ENCODE data around the gene MAP1A. TPM values are rescaled to one million over a fixed set of nuclear protein-coding genes. Genes with fewer than 3 reads are reported as not detected.

MAP1A gene
- total and polyA plus RNA-seq, 8 donors: 0.61 to 10.1 (median 5.0) TPM

DNA sequence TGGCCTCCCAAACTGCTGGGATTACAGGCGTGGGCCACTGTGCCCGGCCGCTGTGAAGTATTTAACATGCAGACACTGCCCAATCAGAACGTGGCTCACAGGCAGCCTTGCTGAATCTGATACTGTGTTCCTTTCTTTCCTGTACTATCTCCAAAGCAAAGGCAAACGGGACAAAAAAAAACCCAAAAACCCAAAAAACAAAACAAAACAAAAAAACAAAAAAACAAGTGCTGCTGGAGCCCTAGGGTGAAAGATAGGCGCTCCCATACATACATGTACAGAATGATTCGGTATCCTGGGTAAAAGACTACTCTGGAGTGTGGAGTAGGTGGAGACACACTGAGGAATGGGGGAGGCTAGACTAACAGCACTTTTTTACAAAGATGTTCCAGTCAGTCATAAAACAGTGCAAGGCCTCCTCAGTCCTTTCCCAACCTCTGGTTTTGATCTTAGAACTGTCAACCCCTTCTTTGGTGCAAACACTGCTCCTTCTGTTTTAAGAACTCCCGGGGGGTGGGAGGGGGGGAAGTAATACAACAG is 7.7 kb upstream of the MAP1A start:
- no peak for TF ChIP-seq POLR2A (IDR thresholded peaks at IDR 0.05)
- no peak for TF ChIP-seq EP300 (IDR thresholded peaks at IDR 0.05)
- TF ChIP-seq, protein P1, sequence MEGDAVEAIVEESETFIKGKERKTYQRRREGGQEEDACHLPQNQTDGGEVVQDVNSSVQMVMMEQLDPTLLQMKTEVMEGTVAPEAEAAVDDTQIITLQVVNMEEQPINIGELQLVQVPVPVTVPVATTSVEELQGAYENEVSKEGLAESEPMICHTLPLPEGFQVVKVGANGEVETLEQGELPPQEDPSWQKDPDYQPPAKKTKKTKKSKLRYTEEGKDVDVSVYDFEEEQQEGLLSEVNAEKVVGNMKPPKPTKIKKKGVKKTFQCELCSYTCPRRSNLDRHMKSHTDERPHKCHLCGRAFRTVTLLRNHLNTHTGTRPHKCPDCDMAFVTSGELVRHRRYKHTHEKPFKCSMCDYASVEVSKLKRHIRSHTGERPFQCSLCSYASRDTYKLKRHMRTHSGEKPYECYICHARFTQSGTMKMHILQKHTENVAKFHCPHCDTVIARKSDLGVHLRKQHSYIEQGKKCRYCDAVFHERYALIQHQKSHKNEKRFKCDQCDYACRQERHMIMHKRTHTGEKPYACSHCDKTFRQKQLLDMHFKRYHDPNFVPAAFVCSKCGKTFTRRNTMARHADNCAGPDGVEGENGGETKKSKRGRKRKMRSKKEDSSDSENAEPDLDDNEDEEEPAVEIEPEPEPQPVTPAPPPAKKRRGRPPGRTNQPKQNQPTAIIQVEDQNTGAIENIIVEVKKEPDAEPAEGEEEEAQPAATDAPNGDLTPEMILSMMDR (IDR thresholded peaks at IDR 0.05): no peak
- no peak for TF ChIP-seq POLR2AphosphoS5 (IDR thresholded peaks at IDR 0.05)
- H3K36me3 ChIP-seq: no peaks in the 10 kb centered on the region
- intact Hi-C loops (cut with DNase I; ENCODE audit: low total_unique reads): no loop called here
- no peaks in the 10 kb centered on the region for H3K27me3 ChIP-seq
- H3K4me3 ChIP-seq: peak overlapping the region; percentile 49 to 72 (median 58)
- DNase-seq: no peak
- no peaks in the 10 kb centered on the region for H3K9me3 ChIP-seq
- 38 to 62% (median 47%) methylated on average over 8 of the region's 8 CpGs for WGBS, 5 donors
- H3K27ac ChIP-seq: peak overlapping the region; percentile 22 to 82 (median 81)
- H3K4me1 ChIP-seq: peaks cover 21 to 33% (median 28%) of the 10 kb centered on the region in 4 donors

DNA sequence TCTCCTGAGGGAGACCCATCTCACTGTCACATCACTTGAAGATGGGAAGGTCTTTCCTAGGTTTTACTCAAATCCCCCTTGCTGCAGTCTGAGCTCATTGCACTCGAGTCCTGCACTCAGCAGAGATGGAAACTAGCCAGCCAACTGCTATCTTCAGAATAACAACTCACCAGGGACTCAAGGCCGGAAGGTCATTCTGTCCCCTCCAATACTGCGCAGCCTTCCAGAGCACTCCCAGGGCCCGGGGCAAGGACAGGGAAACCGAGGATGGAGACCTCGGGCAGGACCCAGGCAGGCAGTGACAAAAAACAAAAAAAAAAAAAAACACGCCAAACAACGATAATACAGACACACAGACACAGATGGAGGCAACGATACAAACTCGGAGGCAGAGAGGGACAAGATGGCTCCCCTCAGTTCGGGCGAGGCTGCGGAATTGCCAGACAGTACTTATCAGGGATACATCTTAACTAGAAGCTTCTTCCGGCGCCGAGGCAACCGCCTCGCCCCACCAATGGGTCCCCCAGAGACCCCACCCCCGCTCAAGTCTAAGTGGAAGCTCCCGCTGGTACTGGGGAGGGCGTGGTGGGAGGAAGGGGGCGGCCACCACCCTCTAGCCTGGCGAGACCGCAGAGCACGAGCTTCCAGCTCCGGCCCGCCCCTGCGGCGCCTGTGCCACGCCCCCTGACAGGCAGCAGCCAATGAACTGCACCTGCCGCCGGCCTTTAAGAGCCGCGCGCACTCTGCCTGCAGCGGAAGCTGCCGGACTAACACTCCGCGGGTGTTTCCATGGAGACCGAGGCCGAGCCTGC is 7.0 kb upstream of the MAP1A start:
- DNase-seq: peak; percentile 99 to 100
- H3K4me1 ChIP-seq: peaks cover 21 to 37% (median 28%) of the 10 kb centered on the region in 4 donors
- TF ChIP-seq EP300 (IDR thresholded peaks at IDR 0.05) (no peak), POLR2A (IDR thresholded peaks at IDR 0.05) (no peak), POLR2AphosphoS5 (IDR thresholded peaks at IDR 0.05) (peak; percentile 33 to 78 (median 49))
- TF ChIP-seq, protein P1 (IDR thresholded peaks at IDR 0.05): peak in 2 of 7 experiments; percentile 8 to 15
- 0 to 1% (median 1%) methylated on average over 22 to 41 of the region's 41 CpGs for WGBS, 5 donors
- intact Hi-C loops (cut with DNase I; ENCODE audit: low total_unique reads): no loop called here
- no peaks in the 10 kb centered on the region for H3K27me3 ChIP-seq
- no peaks in the 10 kb centered on the region for H3K36me3 ChIP-seq
- H3K9me3 ChIP-seq: no peaks in the 10 kb centered on the region
- H3K4me3 ChIP-seq: peak overlapping the region; percentile 49 to 72 (median 58)
- peak overlapping the region; percentile 71 to 82 (median 81) for H3K27ac ChIP-seq

GRCh38 chr15:43511012-43511885 is 6.2 kb upstream of the MAP1A start:
- H3K27ac ChIP-seq: peak overlapping the region in 3 of 5 donors; percentile 71 to 82 (median 82)
- intact Hi-C loops (cut with DNase I; ENCODE audit: low total_unique reads): no loop called here
- WGBS, 5 donors: 6 to 11% (median 7%) methylated on average over 24 to 39 of the region's 39 CpGs
- no peak for TF ChIP-seq EP300 (IDR thresholded peaks at IDR 0.05)
- TF ChIP-seq, protein P1 (IDR thresholded peaks at IDR 0.05): peak in 1 of 7 experiments; percentile 11
- TF ChIP-seq POLR2AphosphoS5 (IDR thresholded peaks at IDR 0.05): no peak
- no peak for TF ChIP-seq POLR2A (IDR thresholded peaks at IDR 0.05)
- H3K9me3 ChIP-seq: no peaks in the 10 kb centered on the region
- H3K27me3 ChIP-seq: no peaks in the 10 kb centered on the region
- DNase-seq: peak in 1 of 2 donors; percentile 69
- H3K4me3 ChIP-seq: peak overlapping the region; percentile 49 to 72 (median 58)
- peaks cover 21 to 45% (median 33%) of the 10 kb centered on the region in 4 donors for H3K4me1 ChIP-seq
- no peaks in the 10 kb centered on the region for H3K36me3 ChIP-seq

DNA sequence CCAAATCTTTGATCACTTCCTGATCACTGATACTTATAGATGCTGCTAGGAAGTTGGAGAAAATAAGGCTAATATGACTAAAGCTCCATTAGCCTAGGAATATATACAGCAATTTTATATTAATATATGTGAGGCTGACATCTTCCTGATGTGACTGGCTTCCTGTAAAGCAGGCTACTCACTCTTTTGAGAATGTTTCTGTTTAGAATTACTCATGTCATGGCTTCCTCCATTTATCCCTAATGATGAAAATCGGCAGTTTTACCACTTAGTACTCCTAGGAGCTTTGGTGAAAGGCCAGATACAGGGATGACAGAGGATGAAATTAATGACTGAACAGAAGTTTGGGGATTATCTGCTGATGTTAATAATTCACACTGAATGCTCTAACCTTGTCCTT is 3.9 kb upstream of the MAP1A start:
- intact Hi-C loops (cut with DNase I; ENCODE audit: low total_unique reads): no loop called here
- peaks cover 31 to 65% (median 48%) of the 10 kb centered on the region in 4 donors for H3K4me1 ChIP-seq
- no peak overlapping the region for H3K4me3 ChIP-seq
- WGBS, 5 donors: 58 to 72% (median 68%) methylated on average over 1 of the region's 1 CpG
- peaks cover 0 to 19% (median 19%) of the 10 kb centered on the region in 3 donors for H3K27me3 ChIP-seq
- DNase-seq: no peak
- peak overlapping the region in 1 of 5 donors; percentile 2 for H3K27ac ChIP-seq
- TF ChIP-seq POLR2A (IDR thresholded peaks at IDR 0.05) (no peak), EP300 (IDR thresholded peaks at IDR 0.05) (no peak), POLR2AphosphoS5 (IDR thresholded peaks at IDR 0.05) (no peak)
- TF ChIP-seq, protein P1 (IDR thresholded peaks at IDR 0.05): no peak
- H3K9me3 ChIP-seq: no peaks in the 10 kb centered on the region
- no peaks in the 10 kb centered on the region for H3K36me3 ChIP-seq
